H1 (cell line): Measurements from ENCODE around the gene PLA2R1. TPM values are rescaled to one million over a fixed set of nuclear protein-coding genes. Genes with fewer than 3 reads are reported as not detected.
A peak's percentile ranks its signal among the peaks of the same experiment; 100 is the strongest.

ENCODE experiments used
- CTCF ChIA-PET: fragments of 300-600 bp; sonication (Branson Sonifier 250); formaldehyde crosslinking; loops from one replicate; lab custom pipeline; 2021; ENCODE audit not compliant: partially characterized antibody; lab: Charles Lee
- POLR2A ChIA-PET: fragments of 300-600 bp; sonication (Branson Sonifier 250); formaldehyde crosslinking; loops from one replicate; lab custom pipeline; 2021; ENCODE audit warnings: inconsistent platforms; ENCODE audit not compliant: partially characterized antibody; lab: Charles Lee
- DNase-seq, 2 experiments: peaks; one replicate each; pipeline versions ENCODE4 v3.0.0 to v3.0.0-alpha.2; 2010 to 2022; ENCODE audit warnings: low spot score in 2 of 2, low read depth in 1 of 2, mixed read lengths in 1 of 2
- FAIRE-seq: peaks from 2 replicates; lab custom pipeline; 2011; peaks lifted over from hg19 to GRCh38; lab: Jason Lieb, UNC
- H2AFZ ChIP-seq: 2 replicates; pipeline ENCODE4 v1.8.1; 2012; ENCODE audit warnings: low read length, inconsistent platforms
- H2AK5ac ChIP-seq: 2 replicates; pipeline ENCODE4 v1.6.1; 2013; ENCODE audit warnings: low read depth, low read length
- H2BK120ac ChIP-seq: replicated peaks from 2 replicates; pipeline ENCODE3; 2013; ENCODE audit warnings: low read depth, low read length, inconsistent platforms
- H2BK12ac ChIP-seq: 2 replicates; pipeline ENCODE4 v1.6.1; 2013; ENCODE audit warnings: low read depth, low read length
- H2BK15ac ChIP-seq: 2 replicates; pipeline ENCODE4 v1.6.1; 2013; ENCODE audit warnings: low read length
- H2BK20ac ChIP-seq: 2 replicates; pipeline ENCODE4 v1.6.1; 2013; ENCODE audit warnings: low read length
- H2BK5ac ChIP-seq: 2 replicates; pipeline ENCODE4 v1.6.1; 2013; ENCODE audit warnings: low read depth, low read length
- H3K14ac ChIP-seq: 2 replicates; pipeline ENCODE4 v1.6.1; 2013; ENCODE audit warnings: inconsistent platforms; ENCODE audit not compliant: insufficient read length
- H3K18ac ChIP-seq: 2 replicates; pipeline ENCODE4 v1.6.1; 2013; ENCODE audit warnings: low read length; ENCODE audit errors: extremely low read depth
- H3K23ac ChIP-seq: 2 replicates; pipeline ENCODE4 v1.6.1; 2013; ENCODE audit warnings: inconsistent platforms; ENCODE audit not compliant: insufficient read length
- H3K23me2 ChIP-seq: 2 replicates; pipeline ENCODE4 v1.6.1; 2013; ENCODE audit warnings: low read depth, low read length
- H3K27ac ChIP-seq: 2 replicates; pipeline ENCODE4 v1.6.1; 2011; ENCODE audit warnings: low read depth, low read length, inconsistent platforms
- H3K27me3 ChIP-seq, 4 experiments: replicated peaks in 1 of 4; 1 replicate in 1 of 4; 2 replicates in 3 of 4; pipeline versions ENCODE4 v1.6.1 to v1.8.1; 2011 to 2013; ENCODE audit warnings: low read length in 3 of 4, mild to moderate bottlenecking in 3 of 4, inconsistent platforms in 2 of 4, mixed read lengths in 2 of 4, moderate library complexity in 1 of 4; ENCODE audit not compliant: control insufficient read depth in 3 of 4, insufficient read depth in 3 of 4; ENCODE audit errors: extremely low read depth in 1 of 4
- H3K36me3 ChIP-seq, 4 experiments: 2 replicates each; pipeline versions ENCODE4 v1.6.1 to v1.8.1; 2011 to 2013; ENCODE audit warnings: mild to moderate bottlenecking in 4 of 4, low read length in 3 of 4, moderate library complexity in 2 of 4, control low read depth in 1 of 4, inconsistent platforms in 1 of 4; ENCODE audit not compliant: insufficient read depth in 4 of 4, control insufficient read depth in 2 of 4
- H3K4ac ChIP-seq: replicated peaks from 2 replicates; pipeline ENCODE3; 2013; ENCODE audit warnings: low read length, low read depth, mixed read lengths, inconsistent platforms; ENCODE audit not compliant: insufficient read length
- H3K4me1 ChIP-seq, 4 experiments: replicated peaks in 1 of 4; 1 replicate in 1 of 4; 2 replicates in 3 of 4; pipeline versions ENCODE4 v1.6.1 to v1.8.1; 2011 to 2013; ENCODE audit warnings: low read length in 3 of 4, inconsistent platforms in 2 of 4, mixed read lengths in 1 of 4; ENCODE audit not compliant: insufficient read depth in 4 of 4, control insufficient read depth in 3 of 4
- H3K4me2 ChIP-seq, 2 experiments: 2 replicates each; pipeline versions ENCODE4 v1.6.1 to v1.8.1; 2011 to 2013; ENCODE audit warnings: low read depth in 2 of 2, low read length in 2 of 2, control low read depth in 1 of 2, inconsistent platforms in 1 of 2, mild to moderate bottlenecking in 1 of 2; ENCODE audit not compliant: insufficient read depth in 1 of 2
- H3K4me3 ChIP-seq, 4 experiments: fragments of 200-600, 300-600 bp in 1 of 4; sonication (generic), shearing (Covaris generic), sonication (Bioruptor Twin) in 1 of 4; 2 replicates each; pipeline versions ENCODE4 v1.5.1 to v1.8.1; 2011 to 2016; ENCODE audit warnings: low read length in 4 of 4, low read depth in 3 of 4, control low read depth in 2 of 4, inconsistent platforms in 2 of 4, mild to moderate bottlenecking in 2 of 4, mixed read lengths in 1 of 4, moderate library complexity in 1 of 4; ENCODE audit not compliant: insufficient read depth in 2 of 4; ENCODE audit errors: extremely low read depth in 1 of 4
- H3K56ac ChIP-seq: replicated peaks from 2 replicates; pipeline ENCODE3; 2013; ENCODE audit warnings: low read depth, mild to moderate bottlenecking, mixed read lengths, low read length, inconsistent platforms; ENCODE audit not compliant: insufficient read length
- H3K79me1 ChIP-seq: 2 replicates; pipeline ENCODE4 v1.6.1; 2013; ENCODE audit warnings: low read depth, low read length, control low read depth
- H3K79me2 ChIP-seq, 2 experiments: 2 replicates each; pipeline versions ENCODE4 v1.6.1 to v1.8.1; 2012 to 2013; ENCODE audit warnings: low read length in 2 of 2, mild to moderate bottlenecking in 2 of 2, inconsistent platforms in 1 of 2; ENCODE audit not compliant: insufficient read depth in 2 of 2, control insufficient read depth in 1 of 2
- H3K9ac ChIP-seq, 4 experiments: replicated peaks in 1 of 4; 1 replicate in 1 of 4; 2 replicates in 3 of 4; pipeline versions ENCODE4 v1.6.1 to v1.8.1; 2011 to 2013; ENCODE audit warnings: low read depth in 3 of 4, low read length in 3 of 4, control low read depth in 2 of 4, mild to moderate bottlenecking in 2 of 4, moderate library complexity in 2 of 4, inconsistent platforms in 1 of 4; ENCODE audit errors: extremely low read depth in 1 of 4
- H3K9me3 ChIP-seq, 2 experiments: 2 replicates each; pipeline versions ENCODE4 v1.6.1 to v1.8.1; 2012 to 2013; ENCODE audit warnings: mild to moderate bottlenecking in 2 of 2, moderate library complexity in 2 of 2, control low read depth in 1 of 2, inconsistent platforms in 1 of 2, low read depth in 1 of 2, low read length in 1 of 2, mixed read lengths in 1 of 2; ENCODE audit not compliant: insufficient read depth in 2 of 2
- H4K20me1 ChIP-seq, 2 experiments: replicated peaks in 1 of 2; 2 replicates each; pipeline versions ENCODE3 to v1.8.1; 2011 to 2013; ENCODE audit warnings: inconsistent platforms in 2 of 2, low read length in 2 of 2, mild to moderate bottlenecking in 1 of 2; ENCODE audit not compliant: insufficient read depth in 2 of 2, control insufficient read depth in 1 of 2
- H4K5ac ChIP-seq: 2 replicates; pipeline ENCODE4 v1.6.1; 2013; ENCODE audit warnings: low read length, low read depth, mixed read lengths, inconsistent platforms; ENCODE audit not compliant: insufficient read length
- H4K8ac ChIP-seq: 2 replicates; pipeline ENCODE4 v1.8.0; 2013; ENCODE audit warnings: mild to moderate bottlenecking, moderate library complexity, low read length, inconsistent platforms; ENCODE audit not compliant: insufficient read depth; ENCODE audit errors: extremely low read depth
- H4K91ac ChIP-seq: replicated peaks from 2 replicates; pipeline ENCODE3; 2013; ENCODE audit warnings: low read length, mixed read lengths, inconsistent platforms; ENCODE audit not compliant: insufficient read length
- HDAC6 ChIP-seq: IDR thresholded peaks from one replicate; pipeline ENCODE4 v1.7.1; 2012; ENCODE audit warnings: low read depth, mild to moderate bottlenecking, inconsistent platforms, low read length, moderate library complexity
- JUND ChIP-seq: IDR thresholded peaks from 2 replicates; pipeline ENCODE4 v1.6.1; 2011; ENCODE audit warnings: mild to moderate bottlenecking, improper control_type of control experiment, low read length
- KDM1A ChIP-seq: fragments of 200-600, 300-600 bp; sonication (generic); IDR thresholded peaks from 2 replicates; pipeline ENCODE4 v1.7.1; 2016; ENCODE audit warnings: mild to moderate bottlenecking, low read length, borderline replicate concordance
- YY1 ChIP-seq: IDR thresholded peaks from 2 replicates; pipeline ENCODE4 v1.6.1; 2011; ENCODE audit warnings: low read depth, mild to moderate bottlenecking, low read length
- WGBS, 2 experiments: shearing (Covaris generic) in 1 of 2; methylation state at CpG; one replicate each; pipeline versions ENCODE4 v1.1.6 to v1.1.7; 2013 to 2015; ENCODE audit warnings: low lambda C conversion rate in 2 of 2, mixed read lengths in 2 of 2, inconsistent platforms in 1 of 2, low coverage in 1 of 2, missing lambda C conversion rate in 1 of 2; ENCODE audit not compliant: insufficient replicate concordance in 2 of 2, insufficient coverage in 1 of 2, insufficient read length in 1 of 2; ENCODE audit errors: extremely low coverage in 1 of 2, missing lambda C conversion rate in 1 of 2; 5-methylcytosine and 5-hydroxymethylcytosine counted together
- polyA plus RNA-seq, 7 experiments: library from polyadenylated mRNA; depleted of rRNA in 3 of 7; stranded (reverse) in 5 of 7; unstranded in 2 of 7; fragments of >200 nt in 5 of 7; fragments of 200-250 nt in 2 of 7; gene quantifications; 1 replicate in 5 of 7; 2 replicates in 1 of 7; 4 replicates in 1 of 7; pipeline versions ENCODE4 v1.2.1 to v1.2.3, GENCODE V29; 2011 to 2013; ENCODE audit warnings: missing spikeins in 2 of 7, mixed read lengths in 2 of 7
- total RNA-seq: library from RNA; stranded (reverse); fragmentation: NEBNext Ultra II Directional; extraction: Animal tissue kit (Norgen Biotek cat#: 25700); gene quantifications from 2 replicates; pipeline ENCODE4 v1.2.1, GENCODE V29; 2021

Gene PLA2R1
- total and polyA plus RNA-seq, 2 of the 8 experiments (the other 6 are each of a cell fraction or from before 2014, with no cell fraction given): 0.65 to 1.5 TPM

DNA sequence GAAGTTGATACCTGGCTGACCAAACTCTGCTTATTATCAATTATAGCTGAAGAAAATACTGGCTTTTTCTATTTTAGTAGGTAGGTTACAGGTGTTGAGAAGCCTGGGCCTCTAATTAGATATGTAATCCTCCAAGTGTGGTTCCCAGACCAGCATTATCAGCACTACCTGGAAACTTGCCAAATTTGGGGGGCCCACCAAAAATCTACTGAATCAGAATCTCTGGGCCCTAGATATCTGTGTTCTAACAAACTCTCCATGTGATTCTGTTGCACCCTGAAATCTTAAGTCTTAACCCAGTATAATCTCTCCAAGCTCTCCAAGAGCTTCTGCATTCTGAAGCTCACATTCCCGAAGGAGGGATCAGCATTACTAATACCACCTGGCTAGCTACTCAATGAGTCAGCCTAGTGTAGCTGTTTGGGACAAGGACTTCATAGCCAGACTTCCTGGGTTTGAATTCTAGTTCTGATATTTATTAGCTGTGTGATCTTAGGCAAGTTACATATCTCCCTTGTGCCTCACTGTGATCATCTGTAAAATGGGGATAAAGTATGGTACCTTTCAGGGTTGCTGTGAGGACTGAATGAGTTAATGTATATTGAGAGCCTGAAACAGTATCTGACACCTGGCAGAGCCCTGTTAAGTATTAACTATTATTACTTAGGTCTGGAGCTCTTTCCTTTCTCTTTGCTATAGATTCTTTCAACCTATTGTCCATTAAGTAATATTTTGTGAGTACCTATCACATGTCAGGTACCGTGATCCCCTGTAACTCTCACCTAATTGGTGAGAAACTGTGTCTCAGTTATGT is 170.3 kb downstream of the PLA2R1 start:
- no peaks in the 10 kb centered on the region for H3K23me2 ChIP-seq
- H4K20me1 ChIP-seq: no peaks in the 10 kb centered on the region
- 0 out of 7 replicates have a peak, but pooled peaks cover 0 to 2% (median 0%) of the 10 kb centered on the region in 4 experiments for H3K4me1 ChIP-seq
- no peak overlapping the region for H3K9ac ChIP-seq
- H2AK5ac ChIP-seq: no peak overlapping the region
- H3K23ac ChIP-seq: no peak overlapping the region
- no peak overlapping the region for H4K5ac ChIP-seq
- peak; percentile 51; the same call in 1 of the 2 replicates for TF ChIP-seq JUND
- no peak for TF ChIP-seq HDAC6
- 0 out of 2 replicates have a peak, but pooled peaks have one; percentile 28 for TF ChIP-seq KDM1A
- no peak for TF ChIP-seq YY1
- TF ChIP-seq, all 59 proteins: peak for 2
- Histone ChIP-seq H2AFZ (no peak overlapping the region), H3K36me3 (no peaks in the 10 kb centered on the region), H2BK15ac (no peak overlapping the region), H3K56ac (no peak overlapping the region), H3K79me1 (no peaks in the 10 kb centered on the region), H2BK5ac (no peak overlapping the region), H3K14ac (no peak overlapping the region), H3K79me2 (no peaks in the 10 kb centered on the region), H3K4me3 (no peak overlapping the region), H2BK20ac (no peak overlapping the region), H2BK120ac (no peak overlapping the region), H3K4me2 (no peak overlapping the region), H4K91ac (no peak overlapping the region), H3K9me3 (no peaks in the 10 kb centered on the region), H3K18ac (no peak overlapping the region), H3K4ac (no peak overlapping the region), H4K8ac (no peak overlapping the region), H3K27ac (no peak overlapping the region), H3K27me3 (no peaks in the 10 kb centered on the region), H2BK12ac (no peak overlapping the region)
- DNase-seq (no peak), FAIRE-seq (peak; percentile 52)
- POLR2A ChIA-PET: no interaction called here
- 85% methylated on average over 2 of the region's 2 CpGs; no CpG with 5 or more reads in 1 of the 2 experiments for WGBS, 2 experiments
- CTCF ChIA-PET: interaction anchor here (0.7 to 1.2 kb wide), 5 partner anchors 10 to 83 kb away, joined by 3 to 4 read pairs (median 3); no protein-coding TSS in a partner anchor
